Ascending aorta (tissue), 2 donors: ENCODE measurements around the gene MAP3K21. TPM values are rescaled to one million over a fixed set of nuclear protein-coding genes. Genes with fewer than 3 reads are reported as not detected.
A peak's percentile ranks its signal among the peaks of the same experiment; 100 is the strongest.

Experiments
- DNase-seq, 2 donors: peaks; one replicate each; pipeline ENCODE4 v3.0.0-alpha.2; 2019; ENCODE audit warnings: low spot score in 2 of 2
- H3K27ac ChIP-seq, 2 donors: fragments of 200-600 bp; sonication (generic); one replicate each; pipeline ENCODE4 v1.5.1; 2016 to 2017; ENCODE audit warnings: mild to moderate bottlenecking in 1 of 2
- H3K27me3 ChIP-seq: fragments of 200-600 bp; sonication (generic); one replicate; pipeline ENCODE4 v1.5.1; 2017
- H3K36me3 ChIP-seq, 2 donors: fragments of 200-600 bp; sonication (generic); one replicate each; pipeline ENCODE4 v1.5.1; 2016
- H3K4me1 ChIP-seq, 2 donors: fragments of 200-600 bp; sonication (generic); one replicate each; pipeline ENCODE4 v1.5.1; 2016 to 2017; ENCODE audit warnings: mild to moderate bottlenecking in 1 of 2
- H3K4me3 ChIP-seq, 2 donors: fragments of 200-600 bp; sonication (generic); one replicate each; pipeline ENCODE4 v1.5.1; 2016 to 2017; ENCODE audit warnings: mild to moderate bottlenecking in 1 of 2
- H3K9me3 ChIP-seq, 2 donors: fragments of 200-600 bp; sonication (generic); one replicate each; pipeline ENCODE4 v1.5.1; 2016
- intact Hi-C: fragments of 100-400 bp; cut with DNase I; formaldehyde crosslinking; loops from one replicate; pipeline ENCODE4 v1.15.1; 2023
- total RNA-seq: library from RNA; depleted of rRNA; stranded (reverse); fragments of >200 nt; gene quantifications from one replicate; pipeline ENCODE4 v1.1.0, GENCODE V29; 2016
- TF ChIP-seq, protein P1 (sequence below), 3 experiments: fragments of 200-600 bp in 2 of 3; fragments of 450-650 bp in 1 of 3; sonication (generic) in 2 of 3; IDR thresholded peaks; one replicate each; pipeline ENCODE4 v1.5.1; 2016 to 2019; ENCODE audit warnings: antibody characterized with exemption in 3 of 3, mild to moderate bottlenecking in 1 of 3, moderate library complexity in 1 of 3

Gene MAP3K21
- total RNA-seq, 1 donor from 2014 or later = 2.6 TPM

DNA sequence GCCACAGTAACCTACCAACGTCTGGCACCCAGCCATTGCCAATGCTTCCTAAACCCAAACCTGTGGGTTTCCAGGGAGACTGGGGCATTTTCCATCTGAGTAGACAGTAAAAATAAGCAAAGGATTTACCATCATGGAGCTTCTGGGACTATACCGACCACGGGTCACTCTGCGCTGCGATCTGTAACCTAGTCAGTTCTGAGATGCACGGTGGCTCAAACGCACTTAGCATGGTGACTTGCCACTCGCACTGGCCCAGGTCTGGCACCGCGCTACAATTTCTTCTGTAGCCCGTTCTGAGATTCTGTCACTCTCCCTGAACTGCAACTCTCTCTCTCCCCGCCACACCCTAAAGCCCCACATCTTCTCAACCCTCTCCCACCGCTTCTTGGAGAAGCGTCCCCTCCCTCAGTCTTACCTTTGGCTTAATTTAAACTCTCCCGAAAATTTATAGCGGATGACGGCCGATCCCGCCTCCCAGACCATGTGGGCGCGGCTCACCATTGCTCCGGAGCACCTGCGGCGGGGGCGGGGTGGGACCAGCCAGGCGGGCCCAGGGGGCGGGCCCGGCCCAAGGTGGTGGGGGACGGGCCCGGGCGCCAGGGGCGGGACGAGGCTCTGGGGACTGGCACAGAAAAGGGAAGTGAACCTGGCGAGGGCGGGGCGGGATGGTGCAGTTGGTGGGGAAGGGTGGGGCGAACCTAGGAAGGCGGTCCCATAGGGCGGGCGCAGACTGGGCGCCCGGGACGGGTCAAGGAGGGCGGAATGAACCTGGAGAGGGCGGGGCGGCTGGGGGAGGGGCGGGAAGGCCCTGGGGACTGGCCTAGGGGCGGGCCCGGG, 493 bp upstream of the MAP3K21 start:
- H3K4me1 ChIP-seq = peaks cover 5 to 12% of the 10 kb centered on the region in 2 donors
- H3K36me3 ChIP-seq = no peaks in the 10 kb centered on the region
- H3K27me3 ChIP-seq = no peaks in the 10 kb centered on the region
- H3K9me3 ChIP-seq = no peaks in the 10 kb centered on the region
- intact Hi-C loops = no loop called here
- TF ChIP-seq, protein P1, sequence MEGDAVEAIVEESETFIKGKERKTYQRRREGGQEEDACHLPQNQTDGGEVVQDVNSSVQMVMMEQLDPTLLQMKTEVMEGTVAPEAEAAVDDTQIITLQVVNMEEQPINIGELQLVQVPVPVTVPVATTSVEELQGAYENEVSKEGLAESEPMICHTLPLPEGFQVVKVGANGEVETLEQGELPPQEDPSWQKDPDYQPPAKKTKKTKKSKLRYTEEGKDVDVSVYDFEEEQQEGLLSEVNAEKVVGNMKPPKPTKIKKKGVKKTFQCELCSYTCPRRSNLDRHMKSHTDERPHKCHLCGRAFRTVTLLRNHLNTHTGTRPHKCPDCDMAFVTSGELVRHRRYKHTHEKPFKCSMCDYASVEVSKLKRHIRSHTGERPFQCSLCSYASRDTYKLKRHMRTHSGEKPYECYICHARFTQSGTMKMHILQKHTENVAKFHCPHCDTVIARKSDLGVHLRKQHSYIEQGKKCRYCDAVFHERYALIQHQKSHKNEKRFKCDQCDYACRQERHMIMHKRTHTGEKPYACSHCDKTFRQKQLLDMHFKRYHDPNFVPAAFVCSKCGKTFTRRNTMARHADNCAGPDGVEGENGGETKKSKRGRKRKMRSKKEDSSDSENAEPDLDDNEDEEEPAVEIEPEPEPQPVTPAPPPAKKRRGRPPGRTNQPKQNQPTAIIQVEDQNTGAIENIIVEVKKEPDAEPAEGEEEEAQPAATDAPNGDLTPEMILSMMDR (IDR thresholded peaks at IDR 0.05) = no peak
- peak; percentile 47 to 90 for DNase-seq
- H3K27ac ChIP-seq = peak overlapping the region; percentile 60 to 72
- peak overlapping the region; percentile 69 to 91 for H3K4me3 ChIP-seq

DNA sequence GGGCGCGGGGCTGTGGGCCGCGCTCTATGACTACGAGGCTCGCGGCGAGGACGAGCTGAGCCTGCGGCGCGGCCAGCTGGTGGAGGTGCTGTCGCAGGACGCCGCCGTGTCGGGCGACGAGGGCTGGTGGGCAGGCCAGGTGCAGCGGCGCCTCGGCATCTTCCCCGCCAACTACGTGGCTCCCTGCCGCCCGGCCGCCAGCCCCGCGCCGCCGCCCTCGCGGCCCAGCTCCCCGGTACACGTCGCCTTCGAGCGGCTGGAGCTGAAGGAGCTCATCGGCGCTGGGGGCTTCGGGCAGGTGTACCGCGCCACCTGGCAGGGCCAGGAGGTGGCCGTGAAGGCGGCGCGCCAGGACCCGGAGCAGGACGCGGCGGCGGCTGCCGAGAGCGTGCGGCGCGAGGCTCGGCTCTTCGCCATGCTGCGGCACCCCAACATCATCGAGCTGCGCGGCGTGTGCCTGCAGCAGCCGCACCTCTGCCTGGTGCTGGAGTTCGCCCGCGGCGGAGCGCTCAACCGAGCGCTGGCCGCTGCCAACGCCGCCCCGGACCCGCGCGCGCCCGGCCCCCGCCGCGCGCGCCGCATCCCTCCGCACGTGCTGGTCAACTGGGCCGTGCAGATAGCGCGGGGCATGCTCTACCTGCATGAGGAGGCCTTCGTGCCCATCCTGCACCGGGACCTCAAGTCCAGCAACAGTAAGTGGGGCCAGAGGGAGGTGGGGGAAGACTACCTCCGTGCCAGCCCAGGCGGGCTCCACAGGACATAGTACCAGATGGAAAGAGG, 808 bp downstream of the MAP3K21 start:
- peaks cover 5 to 12% of the 10 kb centered on the region in 2 donors for H3K4me1 ChIP-seq
- H3K9me3 ChIP-seq = no peaks in the 10 kb centered on the region
- DNase-seq = peak in 1 of 2 donors; percentile 62
- intact Hi-C loops = no loop called here
- no peaks in the 10 kb centered on the region for H3K36me3 ChIP-seq
- no peaks in the 10 kb centered on the region for H3K27me3 ChIP-seq
- TF ChIP-seq, protein P1 (IDR thresholded peaks at IDR 0.05) = no peak
- peak overlapping the region; percentile 60 to 72 for H3K27ac ChIP-seq
- peak overlapping the region; percentile 69 to 91 for H3K4me3 ChIP-seq

DNA sequence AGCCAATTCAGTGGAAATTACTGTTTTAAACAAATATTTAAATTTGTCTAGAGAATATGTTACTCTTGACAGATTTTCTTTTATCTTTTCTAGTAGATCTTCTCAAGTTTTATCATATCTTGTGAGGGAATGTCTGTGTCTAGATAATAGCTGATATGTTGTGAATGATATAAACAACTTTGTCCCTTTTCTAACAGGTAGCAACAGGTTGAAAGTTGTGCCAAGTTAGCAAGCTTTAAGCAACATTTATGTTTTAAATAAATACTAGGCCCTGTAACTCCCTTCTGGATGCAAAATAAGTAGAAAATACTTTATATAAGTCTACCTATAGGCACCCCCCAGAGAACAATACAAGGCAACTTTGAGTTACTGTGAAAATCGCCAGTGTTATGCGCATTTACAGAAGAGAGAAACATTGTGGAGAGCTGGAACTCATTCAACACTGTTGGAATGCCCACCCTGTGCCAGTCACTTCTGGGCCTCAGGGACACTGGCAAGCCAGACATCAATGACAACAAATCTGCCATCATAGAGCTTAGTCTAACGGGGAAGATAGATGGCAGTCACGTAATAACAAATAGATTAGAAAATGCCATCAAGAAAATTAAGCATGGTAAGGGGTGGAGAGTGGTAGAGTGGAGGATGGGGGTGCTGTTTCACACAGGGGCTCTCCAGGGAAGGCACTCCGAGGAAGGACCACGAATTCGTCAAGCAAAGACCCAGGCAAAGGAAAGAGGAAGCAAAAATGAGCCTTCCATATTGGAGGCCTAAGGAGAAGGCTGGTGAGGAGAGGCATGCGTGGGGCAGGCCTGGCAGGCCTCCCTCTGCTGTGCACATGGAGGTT, 4.4 kb downstream of the MAP3K21 start:
- DNase-seq = no peak
- H3K4me3 ChIP-seq = no peak overlapping the region
- H3K9me3 ChIP-seq = no peaks in the 10 kb centered on the region
- intact Hi-C loops = no loop called here
- no peaks in the 10 kb centered on the region for H3K27me3 ChIP-seq
- no peak overlapping the region for H3K27ac ChIP-seq
- no peaks in the 10 kb centered on the region for H3K36me3 ChIP-seq
- TF ChIP-seq, protein P1 (IDR thresholded peaks at IDR 0.05) = no peak
- H3K4me1 ChIP-seq = peaks cover 5 to 12% of the 10 kb centered on the region in 2 donors

DNA sequence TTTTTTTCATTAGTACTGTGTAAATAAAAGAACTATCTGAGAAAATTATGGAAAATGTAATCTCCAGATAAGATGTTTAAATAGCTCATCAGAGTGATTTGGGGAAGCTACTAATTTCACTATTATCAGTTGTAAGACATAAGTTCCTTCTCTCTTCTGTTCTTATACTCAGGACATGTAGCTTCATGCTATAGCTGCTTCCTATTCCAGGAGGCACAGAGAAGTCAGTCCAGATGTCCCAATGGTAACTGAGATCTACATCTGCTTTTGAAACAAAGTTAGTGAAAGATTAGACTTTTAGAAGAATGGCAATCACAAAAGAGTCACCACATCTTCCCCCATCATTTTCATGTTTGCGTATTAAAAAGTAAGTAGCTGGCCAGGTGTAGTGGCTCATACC, 5.6 kb downstream of the MAP3K21 start:
- Histone ChIP-seq H3K27ac (no peak overlapping the region), H3K9me3 (no peaks in the 10 kb centered on the region), H3K4me1 (peaks cover 5 to 8% of the 10 kb centered on the region in 2 donors), H3K27me3 (no peaks in the 10 kb centered on the region), H3K36me3 (no peaks in the 10 kb centered on the region), H3K4me3 (no peak overlapping the region)
- intact Hi-C loops = no loop called here
- no peak for DNase-seq
- TF ChIP-seq, protein P1 (IDR thresholded peaks at IDR 0.05) = no peak

DNA sequence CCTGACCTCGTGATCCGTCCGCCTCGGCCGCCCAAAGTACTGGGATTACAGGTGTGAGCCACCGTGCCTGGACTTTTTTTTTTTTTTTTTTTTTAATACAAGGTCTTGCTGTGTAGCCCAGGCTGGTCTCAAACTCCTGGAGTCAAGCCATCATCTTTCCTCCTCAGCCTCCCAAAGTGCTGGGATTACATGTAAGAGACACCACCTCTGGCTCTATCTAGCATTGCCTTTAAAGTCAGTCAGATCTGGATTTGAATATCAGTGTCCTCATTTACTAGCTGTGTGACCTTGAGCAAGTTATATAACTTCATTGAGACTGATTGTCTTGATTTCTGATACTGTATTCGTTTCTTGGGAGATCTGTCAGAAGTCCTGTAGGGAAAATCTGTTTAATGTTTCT, 6.6 kb downstream of the MAP3K21 start:
- no peak overlapping the region for H3K27ac ChIP-seq
- H3K27me3 ChIP-seq = no peaks in the 10 kb centered on the region
- TF ChIP-seq, protein P1 (IDR thresholded peaks at IDR 0.05) = no peak
- no peak overlapping the region for H3K4me3 ChIP-seq
- intact Hi-C loops = no loop called here
- H3K9me3 ChIP-seq = no peaks in the 10 kb centered on the region
- no peak for DNase-seq
- no peaks in the 10 kb centered on the region for H3K4me1 ChIP-seq
- no peaks in the 10 kb centered on the region for H3K36me3 ChIP-seq
